Suppressor macrophage treated with lipopolysaccharide for 4 hours (primary cell): ENCODE measurements around the gene SFMBT2.

Experiments
- DNase-seq: peaks from one replicate; pipeline ENCODE4 v3.0.0-alpha.2; 2020

The SFMBT2 gene

GRCh38 chr10:7170626-7171322, 240.1 kb downstream of the SFMBT2 start:
- DNase-seq: no peak

GRCh38 chr10:7168414-7168813, 242.4 kb downstream of the SFMBT2 start:
- DNase-seq: no peak

- no peak for DNase-seq
Measured at GRCh38 chr10:7165500-7166177, 245.2 kb downstream of the SFMBT2 start.

GRCh38 chr10:7164955-7165354, 245.9 kb downstream of the SFMBT2 start:
- DNase-seq: no peak

GRCh38 chr10:7162331-7162730, 248.5 kb downstream of the SFMBT2 start:
- no peak for DNase-seq

GRCh38 chr10:7161484-7162250, 249.2 kb downstream of the SFMBT2 start:
- DNase-seq: no peak

- DNase-seq: no peak
Measured at GRCh38 chr10:7159928-7160327, 250.9 kb downstream of the SFMBT2 start.

- no peak for DNase-seq
Measured at GRCh38 chr10:7159517-7159916, 251.3 kb downstream of the SFMBT2 start.

GRCh38 chr10:7157091-7157490, 253.7 kb downstream of the SFMBT2 start:
- peak; percentile 43 for DNase-seq

- peak; percentile 11 for DNase-seq
Measured at GRCh38 chr10:7153750-7154149, 257.1 kb downstream of the SFMBT2 start.

GRCh38 chr10:7152982-7153381, 257.9 kb downstream of the SFMBT2 start:
- DNase-seq: no peak

- no peak for DNase-seq
Measured at GRCh38 chr10:7152341-7152740, 258.5 kb downstream of the SFMBT2 start.

- no peak for DNase-seq
Measured at GRCh38 chr10:7151538-7151937, 259.3 kb downstream of the SFMBT2 start.

- DNase-seq: no peak
Measured at GRCh38 chr10:7150349-7150748, 260.5 kb downstream of the SFMBT2 start.

- DNase-seq: no peak
Measured at GRCh38 chr10:7146189-7146588, 264.6 kb downstream of the SFMBT2 start.

- no peak for DNase-seq
Measured at GRCh38 chr10:7136016-7136415, 274.8 kb downstream of the SFMBT2 start.

- no peak for DNase-seq
Measured at GRCh38 chr10:7135188-7135587, 275.6 kb downstream of the SFMBT2 start.

GRCh38 chr10:7134448-7134847, 276.4 kb downstream of the SFMBT2 start:
- no peak for DNase-seq

GRCh38 chr10:7133958-7134357, 276.9 kb downstream of the SFMBT2 start:
- DNase-seq: no peak

GRCh38 chr10:7133278-7133677, 277.6 kb downstream of the SFMBT2 start:
- DNase-seq: no peak

- DNase-seq: peak; percentile 13
Measured at GRCh38 chr10:7130191-7130911, 280.5 kb downstream of the SFMBT2 start.

- peak; percentile 40 for DNase-seq
Measured at GRCh38 chr10:7123774-7124173, 287.1 kb downstream of the SFMBT2 start.

GRCh38 chr10:7122561-7122960, 288.3 kb downstream of the SFMBT2 start:
- no peak for DNase-seq
